Esophagus squamous epithelium (tissue), 4 donors: ENCODE measurements around the gene NT5DC4.

Source experiments
- POLR2A ChIP-seq, 4 donors: fragments of 450-650 bp; IDR thresholded peaks; one replicate each; pipeline ENCODE4 v1.6.1; 2017; ENCODE audit warnings: antibody characterized with exemption in 4 of 4, mild to moderate bottlenecking in 4 of 4, moderate library complexity in 3 of 4
- TF ChIP-seq, protein P1 (sequence below), 6 experiments: fragments of 450-650 bp in 4 of 6; fragments of 200-600 bp in 2 of 6; sonication (generic) in 2 of 6; IDR thresholded peaks; one replicate each; pipeline ENCODE4 v1.5.1; 2016 to 2019; ENCODE audit warnings: antibody characterized with exemption in 6 of 6, mild to moderate bottlenecking in 4 of 6, moderate library complexity in 4 of 6

DNA sequence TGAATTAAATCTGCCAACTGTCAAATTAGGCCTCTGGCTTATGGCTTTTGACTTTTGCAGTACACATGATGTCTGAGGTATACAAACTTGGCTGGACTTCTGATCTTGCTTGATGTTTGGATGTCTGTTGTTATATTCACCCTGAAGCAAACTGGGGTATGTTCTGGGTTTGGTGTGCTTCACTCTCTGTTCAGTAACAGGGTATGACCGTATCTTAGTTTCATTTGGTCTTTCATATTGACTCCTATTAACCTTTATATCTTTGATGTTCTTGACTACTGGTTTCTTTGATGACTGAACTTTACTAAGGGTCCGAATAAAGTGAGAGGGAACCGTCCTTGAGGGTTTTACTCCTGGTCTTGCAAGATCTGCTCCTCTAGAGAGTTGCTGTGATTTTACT lies 35.4 kb downstream of the NT5DC4 start:
- TF ChIP-seq, protein P1, sequence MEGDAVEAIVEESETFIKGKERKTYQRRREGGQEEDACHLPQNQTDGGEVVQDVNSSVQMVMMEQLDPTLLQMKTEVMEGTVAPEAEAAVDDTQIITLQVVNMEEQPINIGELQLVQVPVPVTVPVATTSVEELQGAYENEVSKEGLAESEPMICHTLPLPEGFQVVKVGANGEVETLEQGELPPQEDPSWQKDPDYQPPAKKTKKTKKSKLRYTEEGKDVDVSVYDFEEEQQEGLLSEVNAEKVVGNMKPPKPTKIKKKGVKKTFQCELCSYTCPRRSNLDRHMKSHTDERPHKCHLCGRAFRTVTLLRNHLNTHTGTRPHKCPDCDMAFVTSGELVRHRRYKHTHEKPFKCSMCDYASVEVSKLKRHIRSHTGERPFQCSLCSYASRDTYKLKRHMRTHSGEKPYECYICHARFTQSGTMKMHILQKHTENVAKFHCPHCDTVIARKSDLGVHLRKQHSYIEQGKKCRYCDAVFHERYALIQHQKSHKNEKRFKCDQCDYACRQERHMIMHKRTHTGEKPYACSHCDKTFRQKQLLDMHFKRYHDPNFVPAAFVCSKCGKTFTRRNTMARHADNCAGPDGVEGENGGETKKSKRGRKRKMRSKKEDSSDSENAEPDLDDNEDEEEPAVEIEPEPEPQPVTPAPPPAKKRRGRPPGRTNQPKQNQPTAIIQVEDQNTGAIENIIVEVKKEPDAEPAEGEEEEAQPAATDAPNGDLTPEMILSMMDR (IDR thresholded peaks at IDR 0.05), result no peak
- no peak for TF ChIP-seq POLR2A (IDR thresholded peaks at IDR 0.05)
